ENCODE data around the gene ATL2. TPM values are rescaled to one million over a fixed set of nuclear protein-coding genes. Genes with fewer than 3 reads are reported as not detected.

ATL2 gene
- polyA plus RNA-seq, 3 donors = 7.8 to 28.3 (median 10.8) TPM

GRCh38 chr2:38284971-38285370 lies 92.1 kb downstream of the ATL2 start:
- peaks cover 2 to 4% of the 10 kb centered on the region in 2 donors for H3K27me3 ChIP-seq (ENCODE audit: control insufficient read depth in 2 of 2, insufficient read depth in 2 of 2, low read length in 2 of 2)
- intact Hi-C loops (cut with micrococcal nuclease) = no loop called here
- Mint-ChIP-seq H3K27ac (no peak overlapping the region), H3K4me3 (no peak overlapping the region), H3K4me1 (no peaks in the 10 kb centered on the region), H3K27me3 (ENCODE audit: low read depth in 3 of 3) (peaks cover 3 to 8% (median 3%) of the 10 kb centered on the region in 3 donors), H3K36me3 (no peaks in the 10 kb centered on the region), H3K9me3 (peaks cover 0 to 3% (median 0%) of the 10 kb centered on the region in 7 donors)
- no peak overlapping the region for H2AFZ ChIP-seq (ENCODE audit: insufficient read depth, low read depth, low read length, poor library complexity, severe bottlenecking)
- H3K9ac ChIP-seq (ENCODE audit: insufficient read depth, low read length, poor library complexity, severe bottlenecking) = no peak overlapping the region
- H3K27ac ChIP-seq (ENCODE audit: low read depth in 1 of 2, low read length in 2 of 2) = no peak overlapping the region
- no peak overlapping the region for H3K4me2 ChIP-seq (replicated peaks; ENCODE audit: extremely low read depth, low read length, poor library complexity, severe bottlenecking)
- 46% methylated on average over 2 of the region's 3 CpGs for WGBS (ENCODE audit: insufficient coverage)
- H3K4me3 ChIP-seq (replicated peaks in 1 of 3; ENCODE audit: low read depth in 2 of 3, low read length in 3 of 3) = no peak overlapping the region
- H3K79me2 ChIP-seq (ENCODE audit: insufficient read depth, low read length) = no peaks in the 10 kb centered on the region
- DNase-seq = no peak
- H4K20me1 ChIP-seq (ENCODE audit: insufficient read depth, low read length) = no peaks in the 10 kb centered on the region
- no peaks in the 10 kb centered on the region for H3K36me3 ChIP-seq (replicated peaks in 1 of 2; ENCODE audit: control insufficient read depth in 1 of 2, insufficient read depth in 2 of 2, low read length in 2 of 2)
- H3K4me1 ChIP-seq (ENCODE audit: control insufficient read depth in 1 of 2, insufficient read depth in 2 of 2, low read length in 2 of 2) = no peaks in the 10 kb centered on the region
- no peak for TF ChIP-seq CTCF (IDR thresholded peaks at IDR 0.05)
- no peaks in the 10 kb centered on the region for H3K9me3 ChIP-seq (replicated peaks in 1 of 2; ENCODE audit: control insufficient read depth in 1 of 2, insufficient read depth in 1 of 2, low read length in 2 of 2)

GRCh38 chr2:38281095-38281742 lies 95.9 kb downstream of the ATL2 start:
- Histone ChIP-seq H3K27ac (ENCODE audit: low read depth in 1 of 2, low read length in 2 of 2) (no peak overlapping the region), H3K79me2 (ENCODE audit: insufficient read depth, low read length) (no peaks in the 10 kb centered on the region), H3K4me1 (ENCODE audit: control insufficient read depth in 1 of 2, insufficient read depth in 2 of 2, low read length in 2 of 2) (no peaks in the 10 kb centered on the region), H4K20me1 (ENCODE audit: insufficient read depth, low read length) (no peaks in the 10 kb centered on the region), H3K9ac (ENCODE audit: insufficient read depth, low read length, poor library complexity, severe bottlenecking) (no peak overlapping the region), H3K9me3 (replicated peaks in 1 of 2; ENCODE audit: control insufficient read depth in 1 of 2, insufficient read depth in 1 of 2, low read length in 2 of 2) (no peaks in the 10 kb centered on the region), H3K4me3 (replicated peaks in 1 of 3; ENCODE audit: low read depth in 2 of 3, low read length in 3 of 3) (no peak overlapping the region), H3K36me3 (replicated peaks in 1 of 2; ENCODE audit: control insufficient read depth in 1 of 2, insufficient read depth in 2 of 2, low read length in 2 of 2) (no peaks in the 10 kb centered on the region), H2AFZ (ENCODE audit: insufficient read depth, low read depth, low read length, poor library complexity, severe bottlenecking) (no peak overlapping the region), H3K4me2 (replicated peaks; ENCODE audit: extremely low read depth, low read length, poor library complexity, severe bottlenecking) (no peak overlapping the region), H3K27me3 (ENCODE audit: control insufficient read depth in 2 of 2, insufficient read depth in 2 of 2, low read length in 2 of 2) (peaks cover 0 to 4% of the 10 kb centered on the region in 2 donors)
- intact Hi-C loops (cut with micrococcal nuclease) = no loop called here
- 90% methylated on average over 2 of the region's 6 CpGs for WGBS (ENCODE audit: insufficient coverage)
- no peak for TF ChIP-seq CTCF (IDR thresholded peaks at IDR 0.05)
- H3K4me3 Mint-ChIP-seq = no peak overlapping the region
- H3K4me1 Mint-ChIP-seq = peaks cover 2% of the 10 kb centered on the region
- no peak for DNase-seq
- H3K27me3 Mint-ChIP-seq (ENCODE audit: low read depth in 3 of 3) = peaks cover 0 to 9% (median 2%) of the 10 kb centered on the region in 3 donors
- no peak overlapping the region for H3K27ac Mint-ChIP-seq
- no peaks in the 10 kb centered on the region for H3K36me3 Mint-ChIP-seq
- no peaks in the 10 kb centered on the region for H3K9me3 Mint-ChIP-seq
